ENCODE results near the gene PPIH.

GRCh38 chr1:42613803-42614131 is 44.5 kb upstream of the PPIH start:
- TF ChIP-seq, protein P1, sequence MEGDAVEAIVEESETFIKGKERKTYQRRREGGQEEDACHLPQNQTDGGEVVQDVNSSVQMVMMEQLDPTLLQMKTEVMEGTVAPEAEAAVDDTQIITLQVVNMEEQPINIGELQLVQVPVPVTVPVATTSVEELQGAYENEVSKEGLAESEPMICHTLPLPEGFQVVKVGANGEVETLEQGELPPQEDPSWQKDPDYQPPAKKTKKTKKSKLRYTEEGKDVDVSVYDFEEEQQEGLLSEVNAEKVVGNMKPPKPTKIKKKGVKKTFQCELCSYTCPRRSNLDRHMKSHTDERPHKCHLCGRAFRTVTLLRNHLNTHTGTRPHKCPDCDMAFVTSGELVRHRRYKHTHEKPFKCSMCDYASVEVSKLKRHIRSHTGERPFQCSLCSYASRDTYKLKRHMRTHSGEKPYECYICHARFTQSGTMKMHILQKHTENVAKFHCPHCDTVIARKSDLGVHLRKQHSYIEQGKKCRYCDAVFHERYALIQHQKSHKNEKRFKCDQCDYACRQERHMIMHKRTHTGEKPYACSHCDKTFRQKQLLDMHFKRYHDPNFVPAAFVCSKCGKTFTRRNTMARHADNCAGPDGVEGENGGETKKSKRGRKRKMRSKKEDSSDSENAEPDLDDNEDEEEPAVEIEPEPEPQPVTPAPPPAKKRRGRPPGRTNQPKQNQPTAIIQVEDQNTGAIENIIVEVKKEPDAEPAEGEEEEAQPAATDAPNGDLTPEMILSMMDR (conservative IDR thresholded peaks at IDR 0.05; ENCODE audit: low read depth, low read length) = no peak
- TF ChIP-seq EZH2 (IDR thresholded peaks at IDR 0.05; ENCODE audit: borderline replicate concordance, low read depth, low read length, poor library complexity, severe bottlenecking) = no peak
